KMS-11 (cell line): ENCODE results near the gene TLN1.

ENCODE experiments used
- H2AFZ ChIP-seq: fragments of 200-600 bp; sonication (generic); 2 replicates; pipeline ENCODE4 v1.6.1; 2016; ENCODE audit warnings: antibody characterized with exemption, mixed run types, low read depth
- H3K27ac ChIP-seq: fragments of 200-600 bp; sonication (generic); 2 replicates; pipeline ENCODE4 v1.6.1; 2016; ENCODE audit warnings: mild to moderate bottlenecking, mixed run types
- H3K27me3 ChIP-seq: fragments of 200-600 bp; sonication (generic); 2 replicates; pipeline ENCODE4 v1.6.1; 2017; ENCODE audit warnings: mild to moderate bottlenecking, low read depth, mixed run types, moderate library complexity; ENCODE audit not compliant: insufficient read depth
- H3K36me3 ChIP-seq: fragments of 200-600 bp; sonication (generic); 2 replicates; pipeline ENCODE4 v1.6.1; 2017; ENCODE audit warnings: mild to moderate bottlenecking, mixed run types; ENCODE audit not compliant: insufficient read depth
- H3K4me1 ChIP-seq: fragments of 200-600 bp; sonication (generic); 2 replicates; pipeline ENCODE4 v1.6.1; 2016; ENCODE audit warnings: mild to moderate bottlenecking, low read depth, mixed run types; ENCODE audit not compliant: poor library complexity, severe bottlenecking
- H3K4me2 ChIP-seq: fragments of 200-600 bp; sonication (generic); 2 replicates; pipeline ENCODE4 v1.7.0; 2016; ENCODE audit warnings: mild to moderate bottlenecking, mixed run types
- H3K4me3 ChIP-seq: fragments of 200-600 bp; sonication (generic); IDR thresholded peaks from 2 replicates; pipeline ENCODE4 v1.6.1; 2017; ENCODE audit warnings: low read depth, low read length, mixed read lengths; ENCODE audit not compliant: insufficient read depth
- H3K79me2 ChIP-seq: fragments of 200-600 bp; sonication (generic); 2 replicates; pipeline ENCODE4 v1.6.1; 2016; ENCODE audit warnings: low read depth, mixed run types; ENCODE audit not compliant: insufficient read depth
- H3K9ac ChIP-seq: fragments of 200-600 bp; sonication (generic); 2 replicates; pipeline ENCODE4 v1.6.1; 2016; ENCODE audit warnings: mild to moderate bottlenecking, mixed run types
- H4K20me1 ChIP-seq: fragments of 200-600 bp; sonication (generic); 2 replicates; pipeline ENCODE4 v1.6.1; 2016; ENCODE audit warnings: mild to moderate bottlenecking, mixed run types; ENCODE audit not compliant: insufficient read depth
- TF ChIP-seq, protein P1 (sequence below): fragments of 200-600 bp; sonication (generic); conservative IDR thresholded peaks from 2 replicates; pipeline ENCODE4 v1.6.1; 2017; ENCODE audit warnings: low read depth, mild to moderate bottlenecking, antibody characterized with exemption, low read length, moderate library complexity, mixed read lengths

Gene TLN1

GRCh38 chr9:35714579-35715252 lies 17.3 kb downstream of the TLN1 start:
- Histone ChIP-seq H3K36me3 (peaks cover 3% of the 10 kb centered on the region; the same call in 1 of the 2 replicates), H3K4me2 (no peak overlapping the region), H3K27ac (no peak overlapping the region), H3K27me3 (no peaks in the 10 kb centered on the region), H3K9ac (no peak overlapping the region), H3K4me1 (peaks cover 11% of the 10 kb centered on the region), H3K4me3 (no peak overlapping the region), H4K20me1 (no peaks in the 10 kb centered on the region), H2AFZ (no peak overlapping the region), H3K79me2 (no peaks in the 10 kb centered on the region)
- TF ChIP-seq, protein P1, sequence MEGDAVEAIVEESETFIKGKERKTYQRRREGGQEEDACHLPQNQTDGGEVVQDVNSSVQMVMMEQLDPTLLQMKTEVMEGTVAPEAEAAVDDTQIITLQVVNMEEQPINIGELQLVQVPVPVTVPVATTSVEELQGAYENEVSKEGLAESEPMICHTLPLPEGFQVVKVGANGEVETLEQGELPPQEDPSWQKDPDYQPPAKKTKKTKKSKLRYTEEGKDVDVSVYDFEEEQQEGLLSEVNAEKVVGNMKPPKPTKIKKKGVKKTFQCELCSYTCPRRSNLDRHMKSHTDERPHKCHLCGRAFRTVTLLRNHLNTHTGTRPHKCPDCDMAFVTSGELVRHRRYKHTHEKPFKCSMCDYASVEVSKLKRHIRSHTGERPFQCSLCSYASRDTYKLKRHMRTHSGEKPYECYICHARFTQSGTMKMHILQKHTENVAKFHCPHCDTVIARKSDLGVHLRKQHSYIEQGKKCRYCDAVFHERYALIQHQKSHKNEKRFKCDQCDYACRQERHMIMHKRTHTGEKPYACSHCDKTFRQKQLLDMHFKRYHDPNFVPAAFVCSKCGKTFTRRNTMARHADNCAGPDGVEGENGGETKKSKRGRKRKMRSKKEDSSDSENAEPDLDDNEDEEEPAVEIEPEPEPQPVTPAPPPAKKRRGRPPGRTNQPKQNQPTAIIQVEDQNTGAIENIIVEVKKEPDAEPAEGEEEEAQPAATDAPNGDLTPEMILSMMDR, result no peak

- peaks cover 3% of the 10 kb centered on the region; the same call in 1 of the 2 replicates for H3K36me3 ChIP-seq
- no peak overlapping the region for H3K9ac ChIP-seq
- no peak overlapping the region for H3K4me3 ChIP-seq
- no peaks in the 10 kb centered on the region for H3K79me2 ChIP-seq
- no peaks in the 10 kb centered on the region for H3K27me3 ChIP-seq
- H3K4me1 ChIP-seq, result peaks cover 11% of the 10 kb centered on the region
- H4K20me1 ChIP-seq, result no peaks in the 10 kb centered on the region
- no peak overlapping the region for H2AFZ ChIP-seq
- H3K27ac ChIP-seq, result no peak overlapping the region
- TF ChIP-seq, protein P1, result no peak
- no peak overlapping the region for H3K4me2 ChIP-seq
Observed at GRCh38 chr9:35714123-35714522, 17.9 kb downstream of the TLN1 start.

DNA sequence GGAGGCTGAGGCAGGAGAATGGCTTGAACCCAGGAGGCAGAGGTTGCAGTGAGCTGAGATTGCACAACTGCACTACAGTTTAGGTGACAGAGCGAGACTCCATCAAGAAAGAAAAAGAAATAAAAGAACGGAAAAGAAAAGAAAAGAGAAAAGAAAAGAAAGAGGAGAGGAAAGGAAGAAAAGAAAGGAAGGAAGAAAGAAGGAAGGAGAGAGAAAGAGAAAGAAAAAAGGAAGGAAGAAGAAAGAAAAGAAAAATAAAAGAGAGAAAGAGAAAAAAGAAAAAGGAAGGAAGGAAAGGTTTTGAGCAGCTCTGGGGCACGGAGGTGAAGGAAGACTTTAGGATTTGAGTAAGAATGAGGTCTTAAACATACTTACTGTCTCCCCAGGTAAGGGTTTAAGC lies 18.4 kb downstream of the TLN1 start:
- H3K79me2 ChIP-seq, result no peaks in the 10 kb centered on the region
- TF ChIP-seq, protein P1, result no peak
- H4K20me1 ChIP-seq, result no peaks in the 10 kb centered on the region
- no peaks in the 10 kb centered on the region for H3K27me3 ChIP-seq
- H3K9ac ChIP-seq, result no peak overlapping the region
- H3K4me2 ChIP-seq, result no peak overlapping the region
- peaks cover 11% of the 10 kb centered on the region for H3K4me1 ChIP-seq
- H3K27ac ChIP-seq, result no peak overlapping the region
- no peak overlapping the region for H3K4me3 ChIP-seq
- peaks cover 3% of the 10 kb centered on the region; the same call in 1 of the 2 replicates for H3K36me3 ChIP-seq
- no peak overlapping the region for H2AFZ ChIP-seq

DNA sequence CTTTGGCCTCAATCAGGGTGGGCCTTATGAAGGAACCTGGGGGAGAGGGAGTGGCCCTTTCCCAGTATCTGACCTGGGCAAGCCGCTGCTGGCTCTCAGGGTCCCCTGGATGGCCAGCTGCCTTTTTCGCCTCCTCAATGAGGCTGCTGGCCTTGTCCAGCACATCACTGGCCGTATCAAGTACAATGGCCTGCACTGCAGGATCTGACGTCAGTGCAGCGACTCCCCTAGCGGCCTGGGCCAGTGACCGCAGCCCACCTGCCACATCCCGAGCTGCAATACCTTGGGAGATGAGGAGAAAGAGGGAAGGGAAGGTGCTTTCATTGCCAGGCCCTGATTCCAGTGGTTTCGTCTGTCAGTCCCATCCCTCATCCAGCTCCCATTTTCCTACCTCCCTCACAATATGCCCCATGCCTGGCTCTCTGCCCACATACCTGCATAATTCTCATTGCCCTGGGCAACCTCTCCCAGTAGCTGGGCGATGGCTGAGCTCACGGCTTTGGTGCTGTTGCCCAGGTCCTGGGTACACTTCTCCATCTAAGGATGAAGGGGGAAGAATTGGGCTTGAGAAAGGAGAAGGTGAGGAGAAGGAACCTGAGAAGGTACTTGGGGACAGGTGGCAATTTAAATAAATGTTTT lies 19.1 kb downstream of the TLN1 start:
- Histone ChIP-seq H3K36me3 (peaks cover 3% of the 10 kb centered on the region; the same call in 1 of the 2 replicates), H3K79me2 (no peaks in the 10 kb centered on the region), H3K9ac (no peak overlapping the region), H3K27me3 (no peaks in the 10 kb centered on the region), H4K20me1 (no peaks in the 10 kb centered on the region), H3K4me2 (no peak overlapping the region), H3K4me1 (peaks cover 11% of the 10 kb centered on the region), H3K27ac (no peak overlapping the region), H3K4me3 (no peak overlapping the region), H2AFZ (no peak overlapping the region)
- TF ChIP-seq, protein P1, result no peak
